CD14-positive monocyte (primary cell): Measurements from ENCODE around the gene MIEF1. TPM values are rescaled to one million over a fixed set of nuclear protein-coding genes. Genes with fewer than 3 reads are reported as not detected.

Experiments used
- DNase-seq, 3 donors: peaks; one replicate each; pipeline ENCODE4 v3.0.0-alpha.2; 2011 to 2022
- H2AFZ ChIP-seq: 2 replicates; pipeline ENCODE4 v1.6.0; 2012; ENCODE audit warnings: mild to moderate bottlenecking, low read depth, low read length, inconsistent platforms; ENCODE audit not compliant: insufficient read depth, poor library complexity, severe bottlenecking
- H3K27ac ChIP-seq, 2 donors: 1 replicate in 1 of 2; 2 replicates in 1 of 2; pipeline ENCODE4 v1.5.1; 2012 to 2013; ENCODE audit warnings: low read length in 2 of 2, control low read depth in 1 of 2, inconsistent platforms in 1 of 2, low read depth in 1 of 2, mild to moderate bottlenecking in 1 of 2
- H3K27me3 ChIP-seq, 2 donors: one replicate each; pipeline versions ENCODE4 v1.6.0 to v1.6.1; 2011 to 2013; ENCODE audit warnings: low read length in 2 of 2; ENCODE audit not compliant: control insufficient read depth in 2 of 2, insufficient read depth in 2 of 2
- H3K36me3 ChIP-seq, 2 donors: replicated peaks in 1 of 2; 1 replicate in 1 of 2; 2 replicates in 1 of 2; pipeline versions ENCODE4 v1.5.1 to v1.6.1; 2012 to 2013; ENCODE audit warnings: low read length in 2 of 2, control low read depth in 1 of 2, inconsistent platforms in 1 of 2, mild to moderate bottlenecking in 1 of 2; ENCODE audit not compliant: insufficient read depth in 2 of 2, control insufficient read depth in 1 of 2
- H3K4me1 ChIP-seq, 2 donors: 1 replicate in 1 of 2; 2 replicates in 1 of 2; pipeline versions ENCODE4 v1.5.1 to v1.6.1; 2012 to 2013; ENCODE audit warnings: low read length in 2 of 2, control low read depth in 1 of 2, inconsistent platforms in 1 of 2, mild to moderate bottlenecking in 1 of 2, moderate library complexity in 1 of 2; ENCODE audit not compliant: insufficient read depth in 2 of 2, control insufficient read depth in 1 of 2
- H3K4me2 ChIP-seq: replicated peaks from 2 replicates; pipeline ENCODE3; 2012; ENCODE audit warnings: low read length, moderate library complexity, mild to moderate bottlenecking; ENCODE audit not compliant: poor library complexity, severe bottlenecking; ENCODE audit errors: extremely low read depth
- H3K4me3 ChIP-seq, 3 experiments: fragments of 200-600 bp in 1 of 3; sonication (generic) in 1 of 3; replicated peaks in 1 of 3; 1 replicate in 2 of 3; 2 replicates in 1 of 3; pipeline ENCODE4 v1.5.1; 2011 to 2013; ENCODE audit warnings: low read length in 3 of 3, mild to moderate bottlenecking in 3 of 3, control low read depth in 2 of 3, low read depth in 2 of 3, inconsistent platforms in 1 of 3, moderate library complexity in 1 of 3
- H3K79me2 ChIP-seq: 2 replicates; pipeline ENCODE4 v1.6.0; 2012; ENCODE audit warnings: mild to moderate bottlenecking, control low read depth, inconsistent platforms, low read length, moderate library complexity; ENCODE audit not compliant: insufficient read depth
- H3K9ac ChIP-seq: 2 replicates; pipeline ENCODE4 v1.6.0; 2017; ENCODE audit warnings: low read length, mild to moderate bottlenecking; ENCODE audit not compliant: insufficient read depth, poor library complexity, severe bottlenecking
- H3K9me3 ChIP-seq, 2 donors: replicated peaks in 1 of 2; 1 replicate in 1 of 2; 2 replicates in 1 of 2; pipeline versions ENCODE4 v1.5.1 to v1.6.1; 2012 to 2013; ENCODE audit warnings: low read length in 2 of 2, control low read depth in 1 of 2; ENCODE audit not compliant: control insufficient read depth in 1 of 2, insufficient read depth in 1 of 2
- H4K20me1 ChIP-seq: 2 replicates; pipeline ENCODE4 v1.6.0; 2012; ENCODE audit warnings: mild to moderate bottlenecking, low read length, control low read depth, moderate library complexity; ENCODE audit not compliant: insufficient read depth
- H3K27ac Mint-ChIP-seq, 7 donors: one replicate each; pipeline ENCODE4 v1.8.0; 2020; ENCODE audit warnings: mild to moderate bottlenecking in 7 of 7, mixed read lengths in 7 of 7, moderate library complexity in 6 of 7, inconsistent platforms in 2 of 7
- H3K27me3 Mint-ChIP-seq, 3 donors: one replicate each; pipeline ENCODE4 v1.8.0; 2021 to 2022; ENCODE audit warnings: low read depth in 3 of 3, mild to moderate bottlenecking in 3 of 3, mixed read lengths in 3 of 3, moderate library complexity in 3 of 3, inconsistent platforms in 1 of 3
- H3K36me3 Mint-ChIP-seq, 2 donors: one replicate each; pipeline ENCODE4 v1.8.0; 2020; ENCODE audit warnings: mixed read lengths in 2 of 2, inconsistent platforms in 1 of 2, mild to moderate bottlenecking in 1 of 2
- H3K4me1 Mint-ChIP-seq: one replicate; pipeline ENCODE4 v1.8.0; 2020; ENCODE audit warnings: mild to moderate bottlenecking, mixed read lengths
- H3K4me3 Mint-ChIP-seq, 2 donors: one replicate each; pipeline ENCODE4 v1.8.0; 2020; ENCODE audit warnings: mild to moderate bottlenecking in 2 of 2, mixed read lengths in 2 of 2, moderate library complexity in 1 of 2
- H3K9me3 Mint-ChIP-seq, 7 donors: one replicate each; pipeline ENCODE4 v1.8.0; 2020 to 2022; ENCODE audit warnings: mixed read lengths in 7 of 7, mild to moderate bottlenecking in 6 of 7, moderate library complexity in 6 of 7, inconsistent platforms in 2 of 7
- CTCF ChIP-seq: fragments of 200-600 bp; IDR thresholded peaks from one replicate; pipeline ENCODE4 v1.8.0; 2022; ENCODE audit warnings: antibody characterized with exemption, mild to moderate bottlenecking
- WGBS: methylation state at CpG from one replicate; pipeline ENCODE4 v1.1.5; 2013; ENCODE audit warnings: missing lambda C conversion rate; ENCODE audit not compliant: insufficient coverage; 5-methylcytosine and 5-hydroxymethylcytosine counted together
- intact Hi-C, 2 donors: fragments of 100-400 bp; cut with micrococcal nuclease; formaldehyde crosslinking; loops; one replicate each; pipeline versions ENCODE4 v1.15.0 to v1.15.1; 2023
- polyA plus RNA-seq, 3 donors: library from polyadenylated mRNA; depleted of rRNA in 1 of 3; unstranded in 2 of 3; stranded (reverse) in 1 of 3; fragments of 300-500 nt in 2 of 3; fragments of >200 nt in 1 of 3; fragmentation: Illumina TruSeq in 2 of 3; gene quantifications; 1 replicate in 2 of 3; 2 replicates in 1 of 3; pipeline ENCODE4 v1.2.3, GENCODE V29; 2012 to 2021

Gene MIEF1
- polyA plus RNA-seq, 3 donors = 9.4 to 14.0 (median 13.3) TPM

DNA sequence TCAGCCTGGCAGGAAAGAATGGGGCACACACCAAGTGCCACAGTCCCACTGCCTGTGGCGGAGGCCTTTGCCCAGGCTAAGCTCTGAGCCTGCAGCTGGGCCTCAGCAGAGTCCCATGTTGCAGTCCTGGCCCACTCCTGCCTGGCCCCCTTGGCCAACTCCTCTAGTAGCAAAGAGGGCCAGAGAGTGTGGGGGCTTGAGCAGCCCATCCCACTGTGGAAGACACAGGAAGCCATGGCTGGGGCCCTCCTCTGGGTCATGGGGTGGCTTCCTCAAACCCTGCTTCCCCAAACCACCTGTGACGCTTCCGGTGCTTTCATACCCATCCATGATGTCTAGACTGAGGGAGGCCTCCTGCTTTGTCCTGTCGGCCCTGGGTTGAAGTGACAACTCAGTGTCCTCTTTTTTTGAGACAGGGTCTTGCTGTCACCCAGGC lies 24.7 kb downstream of the MIEF1 start:
- no peaks in the 10 kb centered on the region for H3K27me3 ChIP-seq
- WGBS = 20% methylated on average over 2 of the region's 4 CpGs
- Mint-ChIP-seq H3K4me1 (peaks cover 87% of the 10 kb centered on the region), H3K4me3 (no peak overlapping the region), H3K27me3 (peaks cover 0 to 4% (median 1%) of the 10 kb centered on the region in 3 donors), H3K27ac (peak overlapping the region; percentile 30 to 91 (median 82)), H3K36me3 (peaks cover 49 to 85% of the 10 kb centered on the region in 2 donors), H3K9me3 (no peaks in the 10 kb centered on the region)
- intact Hi-C loops = loop anchor here (5.0 to 10.0 kb wide), 3 partner anchors 34 to 772 kb away; partner anchors contain the start of gene SUN2 (in 1 of the 2)
- H2AFZ ChIP-seq = no peak overlapping the region
- no peak overlapping the region for H3K4me3 ChIP-seq
- H3K4me1 ChIP-seq = peaks cover 82 to 96% of the 10 kb centered on the region in 2 donors
- peaks cover 80% of the 10 kb centered on the region for H3K79me2 ChIP-seq
- DNase-seq = peak in 2 of 3 donors; percentile 59 to 68
- peaks cover 46 to 71% of the 10 kb centered on the region in 2 donors for H3K36me3 ChIP-seq
- no peaks in the 10 kb centered on the region for H3K9me3 ChIP-seq
- no peak for TF ChIP-seq CTCF
- peak overlapping the region; percentile 34 to 69 for H3K27ac ChIP-seq
- H3K9ac ChIP-seq = no peak overlapping the region
- H4K20me1 ChIP-seq = peaks cover 99% of the 10 kb centered on the region
- H3K4me2 ChIP-seq = peak overlapping the region; percentile 17

DNA sequence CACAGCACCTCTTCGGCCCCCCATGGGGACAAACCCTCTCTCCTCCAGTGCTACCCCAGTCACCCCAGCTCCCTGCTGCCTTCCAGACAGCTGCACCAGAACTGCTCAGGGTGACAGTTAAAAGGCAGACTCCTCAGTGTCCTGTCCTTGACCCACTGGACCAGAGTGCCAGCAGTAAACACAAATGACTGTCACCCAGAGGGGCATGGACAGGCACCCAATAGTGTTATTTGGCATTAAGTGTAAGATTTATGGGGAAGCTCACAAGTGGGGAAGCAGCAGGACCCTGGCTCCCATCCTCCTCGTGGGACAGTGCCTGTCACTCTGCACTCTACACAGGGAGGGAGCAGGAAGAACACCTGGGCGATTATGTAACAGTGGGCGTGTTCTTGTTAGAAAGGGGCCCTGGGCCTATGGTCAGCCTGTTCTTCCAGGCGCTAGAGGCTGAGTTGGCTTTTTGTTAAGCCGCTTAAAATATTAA lies 25.4 kb downstream of the MIEF1 start:
- peaks cover 42 to 78% of the 10 kb centered on the region in 2 donors for H3K36me3 Mint-ChIP-seq
- peaks cover 80% of the 10 kb centered on the region for H3K79me2 ChIP-seq
- H3K4me3 Mint-ChIP-seq = no peak overlapping the region
- WGBS = 64% methylated on average over 6 of the region's 6 CpGs
- H3K4me1 Mint-ChIP-seq = peaks cover 84% of the 10 kb centered on the region
- no peak overlapping the region for H3K4me2 ChIP-seq
- TF ChIP-seq CTCF = no peak
- no peak overlapping the region for H3K4me3 ChIP-seq
- peaks cover 91% of the 10 kb centered on the region for H4K20me1 ChIP-seq
- H3K4me1 ChIP-seq = peaks cover 78 to 93% of the 10 kb centered on the region in 2 donors
- no peak overlapping the region for H2AFZ ChIP-seq
- H3K27ac Mint-ChIP-seq = peak overlapping the region; percentile 32 to 91 (median 82)
- H3K9me3 Mint-ChIP-seq = no peaks in the 10 kb centered on the region
- no peaks in the 10 kb centered on the region for H3K27me3 ChIP-seq
- no peak overlapping the region for H3K9ac ChIP-seq
- DNase-seq = no peak
- peaks cover 0 to 1% (median 0%) of the 10 kb centered on the region in 3 donors for H3K27me3 Mint-ChIP-seq
- intact Hi-C loops = loop anchor here (5.0 to 10.0 kb wide), 3 partner anchors 35 to 773 kb away; partner anchors contain the start of gene SUN2 (in 1 of the 2)
- H3K27ac ChIP-seq = peak overlapping the region; percentile 34 to 69
- H3K36me3 ChIP-seq = peaks cover 41 to 63% of the 10 kb centered on the region in 2 donors
- H3K9me3 ChIP-seq = no peaks in the 10 kb centered on the region
